ENCODE data around the gene RBL2.
"Not testable (repeated sequence)": the region's sequence is repeated elsewhere in the genome, so short reads cannot be mapped to it uniquely, and the experiment has no call there.

Gene RBL2

DNA sequence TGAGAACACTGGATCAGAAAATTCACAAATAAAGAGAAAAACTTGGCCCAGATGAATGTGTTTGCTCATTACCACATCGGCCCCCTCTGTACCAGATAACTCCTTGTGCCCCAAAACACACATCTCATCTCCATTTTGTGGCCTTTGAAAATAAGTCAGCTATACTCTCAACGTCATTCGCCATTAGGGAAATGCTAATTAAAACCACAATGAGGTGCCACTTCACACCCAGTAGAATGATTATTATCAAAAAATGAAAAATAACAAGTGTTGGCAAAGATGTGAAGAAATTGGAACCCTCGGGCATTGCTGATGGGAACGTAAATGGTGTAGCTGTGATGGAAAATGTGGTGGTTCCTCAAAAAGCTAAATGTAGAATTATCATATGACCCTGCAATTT lies 103.4 kb downstream of the RBL2 start:
- no peak for DNase-seq (ENCODE audit: low read depth)

DNA sequence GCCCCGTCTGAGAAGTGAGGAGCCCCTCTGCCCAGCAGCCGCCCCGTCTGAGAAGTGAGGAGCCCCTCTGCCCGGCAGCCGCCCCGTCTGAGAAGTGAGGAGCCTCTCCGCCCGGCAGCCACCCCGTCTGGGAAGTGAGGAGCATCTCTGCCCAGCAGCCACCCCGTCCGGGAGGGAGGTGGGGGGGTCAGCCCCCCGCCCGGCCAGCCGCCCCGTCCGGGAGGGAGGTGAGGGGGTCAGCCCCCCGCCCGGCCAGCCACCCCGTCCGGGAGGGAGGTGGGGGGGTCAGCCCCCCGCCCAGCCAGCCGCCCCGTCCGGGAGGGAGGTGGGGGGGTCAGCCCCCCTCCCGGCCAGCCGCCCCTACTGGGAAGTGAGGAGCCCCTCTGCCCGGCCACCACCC lies 105.1 kb downstream of the RBL2 start:
- DNase-seq (ENCODE audit: low read depth) = not testable (repeated sequence)

DNA sequence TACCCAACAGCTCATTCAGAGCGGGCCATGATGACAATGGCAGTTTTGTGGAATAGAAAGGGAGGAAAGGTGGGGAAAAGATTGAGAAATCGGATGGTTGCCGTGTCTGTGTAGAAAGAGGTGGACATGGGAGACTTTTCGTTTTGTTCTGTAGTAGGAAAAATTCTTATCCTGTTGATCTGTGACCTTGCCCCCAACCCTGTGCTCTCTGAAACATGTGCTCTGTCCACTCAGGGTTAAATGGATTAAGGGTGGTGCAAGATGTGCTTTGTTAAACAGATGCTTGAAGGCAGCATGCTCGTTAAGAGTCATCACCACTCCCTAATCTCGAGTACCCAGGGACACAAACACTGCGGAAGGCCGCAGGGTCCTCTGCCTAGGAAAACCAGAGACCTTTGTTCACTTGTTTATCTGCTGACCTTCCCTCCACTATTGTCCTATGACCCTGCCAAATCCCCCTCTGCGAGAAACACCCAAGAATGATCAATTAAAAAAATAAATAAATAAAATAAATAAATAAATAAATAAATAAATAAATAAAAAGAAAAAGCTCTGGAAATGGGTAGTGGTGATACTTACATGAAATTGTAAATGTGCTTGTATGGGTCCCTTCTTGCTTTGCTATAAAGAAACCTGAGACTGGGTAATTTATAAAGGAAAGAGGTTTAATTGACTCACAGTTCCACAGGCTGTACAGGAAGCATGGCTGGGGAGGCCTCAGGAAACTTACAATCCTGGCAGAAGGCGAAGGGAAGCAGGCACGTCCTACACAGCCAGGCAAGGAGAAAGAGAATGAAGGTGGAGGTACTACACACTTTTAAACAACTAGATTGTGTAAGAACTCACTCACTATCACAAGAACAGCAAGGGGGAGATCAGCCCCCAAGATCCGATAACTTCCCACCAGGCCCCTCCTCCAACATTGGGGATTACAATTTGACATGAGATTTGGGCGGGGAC lies 105.8 kb downstream of the RBL2 start:
- DNase-seq (ENCODE audit: low read depth) = not testable (repeated sequence)

All from HS-5 (cell line).